GM12891 (cell line): ENCODE measurements around the gene TMEM204.

Experiments used
- POLR2A ChIP-seq: IDR thresholded peaks from 2 replicates; pipeline ENCODE4 v1.6.1; 2011; ENCODE audit warnings: low read depth, low read length, control low read depth
- POLR2AphosphoS5 ChIP-seq: IDR thresholded peaks from 2 replicates; pipeline ENCODE4 v1.6.1; 2011; ENCODE audit warnings: low read depth, low read length, control low read depth

GRCh38 chr16:1491327-1491726, 42.1 kb upstream of the TMEM204 start:
- TF ChIP-seq POLR2AphosphoS5 (no peak), POLR2A (no peak)
